HepG2 (cell line): ENCODE data around the gene ANTKMT. TPM values are rescaled to one million over a fixed set of nuclear protein-coding genes. Genes with fewer than 3 reads are reported as not detected.
A peak's percentile ranks its signal among the peaks of the same experiment; 100 is the strongest.

Experiments
- CSRNP2 ChIP-seq: sonication (generic); formaldehyde crosslinking; conservative IDR thresholded peaks from 2 replicates; pipeline ENCODE4 v1.8.0; 2022; ENCODE audit warnings: low read depth, missing genetic modification reagents
- HOXA7 ChIP-seq: sonication (generic); formaldehyde crosslinking; IDR thresholded peaks from 2 replicates; pipeline ENCODE4 v1.8.1; 2022; ENCODE audit warnings: mild to moderate bottlenecking, missing genetic modification reagents, moderate library complexity
- REPIN1 ChIP-seq: sonication (generic); formaldehyde crosslinking; IDR thresholded peaks from 2 replicates; pipeline ENCODE4 v1.8.0; 2022; ENCODE audit warnings: missing genetic modification reagents, low read depth, mild to moderate bottlenecking, borderline replicate concordance
- SATB2 ChIP-seq: sonication (generic); formaldehyde crosslinking; IDR thresholded peaks from 2 replicates; pipeline ENCODE4 v1.5.0; 2020; ENCODE audit warnings: missing genetic modification reagents
- ZBTB34 ChIP-seq: sonication (generic); formaldehyde crosslinking; IDR thresholded peaks from 2 replicates; pipeline ENCODE4 v1.8.0; 2022; ENCODE audit warnings: mild to moderate bottlenecking, missing genetic modification reagents
- ZNF451 ChIP-seq: sonication (generic); formaldehyde crosslinking; IDR thresholded peaks from 2 replicates; pipeline ENCODE4 v1.5.0; 2020; ENCODE audit warnings: mild to moderate bottlenecking, missing genetic modification reagents
- ZNF569 ChIP-seq: sonication (generic); formaldehyde crosslinking; IDR thresholded peaks from 2 replicates; pipeline ENCODE4 v1.5.0; 2020; ENCODE audit warnings: mild to moderate bottlenecking, missing genetic modification reagents, moderate library complexity, borderline replicate concordance
- ZNF724P ChIP-seq: sonication (generic); formaldehyde crosslinking; IDR thresholded peaks from 2 replicates; pipeline ENCODE4 v1.8.0; 2022; ENCODE audit warnings: missing genetic modification reagents, borderline replicate concordance
- ZNF740 ChIP-seq: sonication (generic); formaldehyde crosslinking; IDR thresholded peaks from 2 replicates; pipeline ENCODE4 v1.4.0; 2020; ENCODE audit warnings: missing genetic modification reagents
- ZNF839 ChIP-seq: sonication (generic); formaldehyde crosslinking; IDR thresholded peaks from 2 replicates; pipeline ENCODE4 v1.4.0; 2020; ENCODE audit warnings: missing genetic modification reagents, mild to moderate bottlenecking, borderline replicate concordance
- polyA plus RNA-seq, 8 experiments: library from polyadenylated mRNA; depleted of rRNA in 3 of 8; stranded (reverse) in 7 of 8; unstranded in 1 of 8; fragments of >200 nt; fragmentation: Illumina TruSeq in 4 of 8; extraction: Trizol in 4 of 8; gene quantifications; 2 replicates each; pipeline versions ENCODE4 v1.2.1 to v1.2.3, GENCODE V29; 2011 to 2016; ENCODE audit warnings: low read depth in 4 of 8, missing spikeins in 1 of 8, mixed read lengths in 1 of 8; ENCODE audit not compliant: insufficient read depth in 1 of 8
- total RNA-seq, 5 experiments: library from RNA; depleted of rRNA; stranded (reverse); fragments of >200 nt; fragmentation: Illumina TruSeq; extraction: Trizol; gene quantifications; 2 replicates each; pipeline ENCODE4 v1.2.3, GENCODE V29; 2016; ENCODE audit warnings: low read depth in 1 of 5
- TF ChIP-seq, protein P1 (sequence below): sonication (generic); formaldehyde crosslinking; IDR thresholded peaks from 2 replicates; pipeline ENCODE4 v1.4.0; 2020; ENCODE audit warnings: missing genetic modification reagents, borderline replicate concordance
- TF ChIP-seq, protein P2 (sequence below): sonication (generic); IDR thresholded peaks from 2 replicates; pipeline ENCODE4 v1.6.1; 2016; ENCODE audit warnings: low read depth, borderline replicate concordance
- TF ChIP-seq, protein P3 (sequence below): sonication (generic); formaldehyde crosslinking; IDR thresholded peaks from 2 replicates; pipeline ENCODE4 v1.4.0; 2020; ENCODE audit warnings: missing genetic modification reagents, borderline replicate concordance

The ANTKMT gene
- total and polyA plus RNA-seq, 2 of the 13 experiments (the other 11 are each of a cell fraction or from before 2014, with no cell fraction given): 7.5 to 47.8 TPM

DNA sequence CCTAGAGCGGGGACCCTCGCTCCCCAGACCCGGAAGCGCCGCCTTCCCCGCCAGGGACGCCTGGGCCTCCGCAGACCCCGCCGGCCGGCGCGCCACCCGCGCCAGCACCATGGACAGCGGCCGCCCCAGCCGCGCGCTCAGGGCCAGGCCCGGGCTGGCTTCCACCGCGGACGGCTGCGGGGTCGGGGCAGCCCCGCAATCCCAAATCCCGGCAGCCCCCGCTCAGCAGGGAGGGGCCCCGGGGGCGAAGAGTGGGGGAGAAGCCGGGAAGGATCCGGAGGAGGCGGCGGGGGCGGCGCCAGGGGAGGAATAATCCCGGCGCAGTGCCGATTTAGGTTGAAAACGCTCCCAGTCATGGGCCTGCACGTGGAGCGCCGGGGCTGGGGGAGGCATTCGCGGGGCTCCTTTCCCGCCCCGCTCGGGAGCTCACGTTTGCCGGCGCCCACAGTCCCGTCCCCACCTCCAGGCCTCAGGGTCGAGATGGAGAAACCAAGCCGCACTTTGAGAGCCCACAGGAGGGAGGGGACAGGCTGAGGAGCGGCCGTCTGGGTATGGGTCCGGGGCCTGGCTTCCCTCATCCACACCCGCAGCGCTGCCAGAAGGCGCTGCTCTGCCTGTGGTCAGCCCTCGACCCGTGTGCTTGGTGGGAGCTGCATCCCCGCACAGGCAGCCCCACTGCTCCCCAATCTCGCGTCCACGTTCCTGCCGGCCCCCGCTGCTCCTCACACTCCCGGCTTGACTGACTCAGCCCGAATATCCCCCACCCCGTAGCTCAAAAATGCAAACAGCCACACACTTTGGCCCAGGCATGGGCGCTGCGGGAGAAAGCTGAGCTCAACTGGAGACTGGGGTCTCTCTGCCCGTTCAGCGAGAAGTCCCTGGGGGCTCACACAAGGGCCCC lies 20.0 kb upstream of the ANTKMT start (continued):
- TF ChIP-seq, protein P1, sequence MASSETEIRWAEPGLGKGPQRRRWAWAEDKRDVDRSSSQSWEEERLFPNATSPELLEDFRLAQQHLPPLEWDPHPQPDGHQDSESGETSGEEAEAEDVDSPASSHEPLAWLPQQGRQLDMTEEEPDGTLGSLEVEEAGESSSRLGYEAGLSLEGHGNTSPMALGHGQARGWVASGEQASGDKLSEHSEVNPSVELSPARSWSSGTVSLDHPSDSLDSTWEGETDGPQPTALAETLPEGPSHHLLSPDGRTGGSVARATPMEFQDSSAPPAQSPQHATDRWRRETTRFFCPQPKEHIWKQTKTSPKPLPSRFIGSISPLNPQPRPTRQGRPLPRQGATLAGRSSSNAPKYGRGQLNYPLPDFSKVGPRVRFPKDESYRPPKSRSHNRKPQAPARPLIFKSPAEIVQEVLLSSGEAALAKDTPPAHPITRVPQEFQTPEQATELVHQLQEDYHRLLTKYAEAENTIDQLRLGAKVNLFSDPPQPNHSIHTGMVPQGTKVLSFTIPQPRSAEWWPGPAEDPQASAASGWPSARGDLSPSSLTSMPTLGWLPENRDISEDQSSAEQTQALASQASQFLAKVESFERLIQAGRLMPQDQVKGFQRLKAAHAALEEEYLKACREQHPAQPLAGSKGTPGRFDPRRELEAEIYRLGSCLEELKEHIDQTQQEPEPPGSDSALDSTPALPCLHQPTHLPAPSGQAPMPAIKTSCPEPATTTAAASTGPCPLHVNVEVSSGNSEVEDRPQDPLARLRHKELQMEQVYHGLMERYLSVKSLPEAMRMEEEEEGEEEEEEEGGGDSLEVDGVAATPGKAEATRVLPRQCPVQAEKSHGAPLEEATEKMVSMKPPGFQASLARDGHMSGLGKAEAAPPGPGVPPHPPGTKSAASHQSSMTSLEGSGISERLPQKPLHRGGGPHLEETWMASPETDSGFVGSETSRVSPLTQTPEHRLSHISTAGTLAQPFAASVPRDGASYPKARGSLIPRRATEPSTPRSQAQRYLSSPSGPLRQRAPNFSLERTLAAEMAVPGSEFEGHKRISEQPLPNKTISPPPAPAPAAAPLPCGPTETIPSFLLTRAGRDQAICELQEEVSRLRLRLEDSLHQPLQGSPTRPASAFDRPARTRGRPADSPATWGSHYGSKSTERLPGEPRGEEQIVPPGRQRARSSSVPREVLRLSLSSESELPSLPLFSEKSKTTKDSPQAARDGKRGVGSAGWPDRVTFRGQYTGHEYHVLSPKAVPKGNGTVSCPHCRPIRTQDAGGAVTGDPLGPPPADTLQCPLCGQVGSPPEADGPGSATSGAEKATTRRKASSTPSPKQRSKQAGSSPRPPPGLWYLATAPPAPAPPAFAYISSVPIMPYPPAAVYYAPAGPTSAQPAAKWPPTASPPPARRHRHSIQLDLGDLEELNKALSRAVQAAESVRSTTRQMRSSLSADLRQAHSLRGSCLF: no peak
- TF ChIP-seq ZNF740 (CRISPR knock-in tag) (no peak), ZNF451 (CRISPR knock-in tag) (no peak), SATB2 (CRISPR knock-in tag) (peak; percentile 80; the same call in 1 of the 2 replicates), CSRNP2 (CRISPR knock-in tag) (peak; percentile 84; the same call in 1 of the 2 replicates), ZNF724P (CRISPR knock-in tag) (peak; percentile 91), ZNF839 (CRISPR knock-in tag) (no peak), ZBTB34 (CRISPR knock-in tag) (no peak), ZNF569 (no peak), HOXA7 (CRISPR knock-in tag) (no peak), REPIN1 (CRISPR knock-in tag) (no peak)
- TF ChIP-seq, protein P2, sequence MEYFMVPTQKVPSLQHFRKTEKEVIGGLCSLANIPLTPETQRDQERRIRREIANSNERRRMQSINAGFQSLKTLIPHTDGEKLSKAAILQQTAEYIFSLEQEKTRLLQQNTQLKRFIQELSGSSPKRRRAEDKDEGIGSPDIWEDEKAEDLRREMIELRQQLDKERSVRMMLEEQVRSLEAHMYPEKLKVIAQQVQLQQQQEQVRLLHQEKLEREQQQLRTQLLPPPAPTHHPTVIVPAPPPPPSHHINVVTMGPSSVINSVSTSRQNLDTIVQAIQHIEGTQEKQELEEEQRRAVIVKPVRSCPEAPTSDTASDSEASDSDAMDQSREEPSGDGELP: no peak
- TF ChIP-seq, protein P3, sequence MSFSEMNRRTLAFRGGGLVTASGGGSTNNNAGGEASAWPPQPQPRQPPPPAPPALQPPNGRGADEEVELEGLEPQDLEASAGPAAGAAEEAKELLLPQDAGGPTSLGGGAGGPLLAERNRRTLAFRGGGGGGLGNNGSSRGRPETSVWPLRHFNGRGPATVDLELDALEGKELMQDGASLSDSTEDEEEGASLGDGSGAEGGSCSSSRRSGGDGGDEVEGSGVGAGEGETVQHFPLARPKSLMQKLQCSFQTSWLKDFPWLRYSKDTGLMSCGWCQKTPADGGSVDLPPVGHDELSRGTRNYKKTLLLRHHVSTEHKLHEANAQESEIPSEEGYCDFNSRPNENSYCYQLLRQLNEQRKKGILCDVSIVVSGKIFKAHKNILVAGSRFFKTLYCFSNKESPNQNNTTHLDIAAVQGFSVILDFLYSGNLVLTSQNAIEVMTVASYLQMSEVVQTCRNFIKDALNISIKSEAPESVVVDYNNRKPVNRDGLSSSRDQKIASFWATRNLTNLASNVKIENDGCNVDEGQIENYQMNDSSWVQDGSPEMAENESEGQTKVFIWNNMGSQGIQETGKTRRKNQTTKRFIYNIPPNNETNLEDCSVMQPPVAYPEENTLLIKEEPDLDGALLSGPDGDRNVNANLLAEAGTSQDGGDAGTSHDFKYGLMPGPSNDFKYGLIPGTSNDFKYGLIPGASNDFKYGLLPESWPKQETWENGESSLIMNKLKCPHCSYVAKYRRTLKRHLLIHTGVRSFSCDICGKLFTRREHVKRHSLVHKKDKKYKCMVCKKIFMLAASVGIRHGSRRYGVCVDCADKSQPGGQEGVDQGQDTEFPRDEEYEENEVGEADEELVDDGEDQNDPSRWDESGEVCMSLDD (CRISPR knock-in tag): 0 out of 2 replicates have a peak, but pooled peaks have one; percentile 40
